Peyer's patch (tissue), 4 donors: ENCODE results near the gene PKP2.

Source experiments
- CTCF ChIP-seq, 6 experiments: fragments of 450-650 bp in 4 of 6; fragments of 200-600 bp in 2 of 6; sonication (generic) in 1 of 6; IDR thresholded peaks; one replicate each; pipeline ENCODE4 v1.5.1; 2017 to 2019; ENCODE audit warnings: antibody characterized with exemption in 6 of 6, mild to moderate bottlenecking in 3 of 6, moderate library complexity in 1 of 6
- POLR2A ChIP-seq, 2 donors: fragments of 450-650 bp; IDR thresholded peaks; one replicate each; pipeline ENCODE4 v1.5.1; 2017; ENCODE audit warnings: antibody characterized with exemption in 2 of 2, mild to moderate bottlenecking in 2 of 2, moderate library complexity in 2 of 2

GRCh38 chr12:32893458-32893857, 3.1 kb downstream of the PKP2 start:
- TF ChIP-seq CTCF (IDR thresholded peaks at IDR 0.05), result no peak
- no peak for TF ChIP-seq POLR2A (IDR thresholded peaks at IDR 0.05)
